HT-29 (cell line): ENCODE results near the gene IGFBP5. TPM values are rescaled to one million over a fixed set of nuclear protein-coding genes. Genes with fewer than 3 reads are reported as not detected.

Experiments used
- total RNA-seq: library from RNA; depleted of rRNA; stranded (reverse); fragments of >200 nt; shearing (Covaris generic); gene quantifications from 2 replicates; pipeline ENCODE4 v1.2.3, GENCODE V29; 2014; rRNA removed

Gene IGFBP5
- total RNA-seq, 1 experiment from 2014 or later: not detected

Other genes with a start within 250 kb of the IGFBP5 start
- 2,133 and 2,247 TPM in 2 replicates for gene RPL37A, start 196.7 kb downstream of the IGFBP5 start, total RNA-seq
- 89.8 and 91.4 TPM in 2 replicates for gene IGFBP2, start 62.1 kb downstream of the IGFBP5 start, total RNA-seq
- gene TNP1, start 164.5 kb upstream of the IGFBP5 start, total RNA-seq: not detected in 2 replicates